Osteocyte (in vitro differentiated cells): ENCODE results near the gene IL1RAPL2. TPM values are rescaled to one million over a fixed set of nuclear protein-coding genes. Genes with fewer than 3 reads are reported as not detected.

Source experiments
- DNase-seq: peaks from one replicate; pipeline ENCODE4 v3.0.0; 2021; ENCODE audit warnings: mixed read lengths; ENCODE audit not compliant: unreplicated experiment; ENCODE audit errors: extremely low spot score
- H3K27ac Mint-ChIP-seq: one replicate; pipeline ENCODE4 v1.8.0; 2021; ENCODE audit warnings: mild to moderate bottlenecking, mixed read lengths; ENCODE audit not compliant: unreplicated experiment
- H3K27me3 Mint-ChIP-seq: one replicate; pipeline ENCODE4 v1.8.0; 2021; ENCODE audit warnings: mixed read lengths; ENCODE audit not compliant: unreplicated experiment
- H3K36me3 Mint-ChIP-seq: one replicate; pipeline ENCODE4 v1.8.0; 2021; ENCODE audit warnings: mixed read lengths; ENCODE audit not compliant: unreplicated experiment
- H3K4me1 Mint-ChIP-seq: one replicate; pipeline ENCODE4 v1.8.0; 2021; ENCODE audit warnings: mixed read lengths; ENCODE audit not compliant: unreplicated experiment
- H3K4me3 Mint-ChIP-seq: one replicate; pipeline ENCODE4 v1.8.0; 2021; ENCODE audit warnings: mild to moderate bottlenecking, moderate library complexity, mixed read lengths; ENCODE audit not compliant: unreplicated experiment
- H3K9me3 Mint-ChIP-seq: one replicate; pipeline ENCODE4 v1.8.0; 2021; ENCODE audit warnings: mixed read lengths; ENCODE audit not compliant: unreplicated experiment
- total RNA-seq: library from RNA; stranded (reverse); gene quantifications from 2 replicates; pipeline ENCODE4 v1.2.1, GENCODE V29; 2021
- TF ChIP-seq, protein P1 (sequence below): fragments of 200-600 bp; sonication (generic); IDR thresholded peaks from 2 replicates; pipeline ENCODE4 v1.5.0; 2021; ENCODE audit warnings: antibody characterized with exemption, mild to moderate bottlenecking, moderate library complexity

IL1RAPL2 gene
- total RNA-seq, 1 donor from 2014 or later = not detected

- Mint-ChIP-seq H3K27ac (no peak overlapping the region), H3K9me3 (peaks cover 17% of the 10 kb centered on the region), H3K36me3 (no peaks in the 10 kb centered on the region), H3K27me3 (no peaks in the 10 kb centered on the region), H3K4me1 (peaks cover 16% of the 10 kb centered on the region), H3K4me3 (no peak overlapping the region)
- TF ChIP-seq, protein P1, sequence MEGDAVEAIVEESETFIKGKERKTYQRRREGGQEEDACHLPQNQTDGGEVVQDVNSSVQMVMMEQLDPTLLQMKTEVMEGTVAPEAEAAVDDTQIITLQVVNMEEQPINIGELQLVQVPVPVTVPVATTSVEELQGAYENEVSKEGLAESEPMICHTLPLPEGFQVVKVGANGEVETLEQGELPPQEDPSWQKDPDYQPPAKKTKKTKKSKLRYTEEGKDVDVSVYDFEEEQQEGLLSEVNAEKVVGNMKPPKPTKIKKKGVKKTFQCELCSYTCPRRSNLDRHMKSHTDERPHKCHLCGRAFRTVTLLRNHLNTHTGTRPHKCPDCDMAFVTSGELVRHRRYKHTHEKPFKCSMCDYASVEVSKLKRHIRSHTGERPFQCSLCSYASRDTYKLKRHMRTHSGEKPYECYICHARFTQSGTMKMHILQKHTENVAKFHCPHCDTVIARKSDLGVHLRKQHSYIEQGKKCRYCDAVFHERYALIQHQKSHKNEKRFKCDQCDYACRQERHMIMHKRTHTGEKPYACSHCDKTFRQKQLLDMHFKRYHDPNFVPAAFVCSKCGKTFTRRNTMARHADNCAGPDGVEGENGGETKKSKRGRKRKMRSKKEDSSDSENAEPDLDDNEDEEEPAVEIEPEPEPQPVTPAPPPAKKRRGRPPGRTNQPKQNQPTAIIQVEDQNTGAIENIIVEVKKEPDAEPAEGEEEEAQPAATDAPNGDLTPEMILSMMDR = no peak
- no peak for DNase-seq
Measured at GRCh38 chrX:105116486-105116885, 550.5 kb downstream of the IL1RAPL2 start.

- Mint-ChIP-seq H3K9me3 (peaks cover 17% of the 10 kb centered on the region), H3K4me1 (peaks cover 16% of the 10 kb centered on the region), H3K4me3 (no peak overlapping the region), H3K27ac (no peak overlapping the region), H3K36me3 (no peaks in the 10 kb centered on the region), H3K27me3 (no peaks in the 10 kb centered on the region)
- DNase-seq = no peak
- TF ChIP-seq, protein P1 = no peak
Measured at GRCh38 chrX:105117621-105118020, 551.6 kb downstream of the IL1RAPL2 start.

GRCh38 chrX:105120463-105120862 lies 554.5 kb downstream of the IL1RAPL2 start:
- no peaks in the 10 kb centered on the region for H3K36me3 Mint-ChIP-seq
- H3K4me1 Mint-ChIP-seq = peaks cover 16% of the 10 kb centered on the region
- DNase-seq = no peak
- TF ChIP-seq, protein P1 = no peak
- no peak overlapping the region for H3K4me3 Mint-ChIP-seq
- H3K9me3 Mint-ChIP-seq = peaks cover 10% of the 10 kb centered on the region
- H3K27ac Mint-ChIP-seq = no peak overlapping the region
- H3K27me3 Mint-ChIP-seq = no peaks in the 10 kb centered on the region

- Mint-ChIP-seq H3K36me3 (no peaks in the 10 kb centered on the region), H3K4me1 (peaks cover 15% of the 10 kb centered on the region), H3K27ac (no peak overlapping the region), H3K9me3 (peaks cover 9% of the 10 kb centered on the region), H3K4me3 (no peak overlapping the region), H3K27me3 (no peaks in the 10 kb centered on the region)
- DNase-seq = no peak
- TF ChIP-seq, protein P1 = no peak
Measured at GRCh38 chrX:105121186-105121585, 555.2 kb downstream of the IL1RAPL2 start.

GRCh38 chrX:105126201-105126600 lies 560.2 kb downstream of the IL1RAPL2 start:
- Mint-ChIP-seq H3K4me1 (no peaks in the 10 kb centered on the region), H3K27me3 (no peaks in the 10 kb centered on the region), H3K4me3 (no peak overlapping the region), H3K27ac (no peak overlapping the region), H3K9me3 (no peaks in the 10 kb centered on the region), H3K36me3 (no peaks in the 10 kb centered on the region)
- TF ChIP-seq, protein P1 = no peak
- no peak for DNase-seq
